Esophagus squamous epithelium (tissue), 5 donors: Measurements from ENCODE around the gene C9orf57. TPM values are rescaled to one million over a fixed set of nuclear protein-coding genes. Genes with fewer than 3 reads are reported as not detected.

Experiments
- DNase-seq: peaks from one replicate; lab custom pipeline; 2025; lab: John Stamatoyannopoulos, UW
- H3K27ac ChIP-seq, 4 donors: fragments of 200-600 bp; sonication (generic); one replicate each; pipeline ENCODE4 v1.5.1; 2016 to 2019; ENCODE audit warnings: mild to moderate bottlenecking in 1 of 4
- H3K27me3 ChIP-seq, 4 donors: fragments of 200-600 bp; sonication (generic); 1 replicate in 3 of 4; 2 replicates in 1 of 4; pipeline versions ENCODE4 v1.5.1 to v1.6.0; 2017 to 2021; ENCODE audit warnings: antibody characterized with exemption in 1 of 4
- H3K36me3 ChIP-seq, 3 donors: fragments of 200-600 bp; sonication (generic); one replicate each; pipeline ENCODE4 v1.5.1; 2016 to 2019
- H3K4me1 ChIP-seq, 3 donors: fragments of 200-600 bp; sonication (generic); one replicate each; pipeline ENCODE4 v1.5.1; 2017 to 2019
- H3K4me3 ChIP-seq, 4 donors: fragments of 200-600 bp; sonication (generic); 1 replicate in 3 of 4; 2 replicates in 1 of 4; pipeline ENCODE4 v1.5.1; 2016 to 2019; ENCODE audit warnings: mild to moderate bottlenecking in 2 of 4, moderate library complexity in 1 of 4
- H3K9me3 ChIP-seq, 3 donors: fragments of 200-600 bp; sonication (generic); one replicate each; pipeline ENCODE4 v1.5.1; 2016 to 2019
- POLR2A ChIP-seq, 4 donors: fragments of 450-650 bp; IDR thresholded peaks; one replicate each; pipeline ENCODE4 v1.6.1; 2017; ENCODE audit warnings: antibody characterized with exemption in 4 of 4, mild to moderate bottlenecking in 4 of 4, moderate library complexity in 3 of 4
- WGBS, 2 donors: methylation state at CpG; one replicate each; pipeline ENCODE4 v1.1.5; 2018; 5-methylcytosine and 5-hydroxymethylcytosine counted together
- intact Hi-C: fragments of 100-400 bp; cut with DNase I; formaldehyde crosslinking; loops from one replicate; pipeline ENCODE4 v1.15.0; 2022
- total RNA-seq, 4 donors: library from RNA; depleted of rRNA; stranded (reverse); fragments of >200 nt; gene quantifications; one replicate each; pipeline ENCODE4 v1.1.0, GENCODE V29; 2016
- TF ChIP-seq, protein P1 (sequence below), 6 experiments: fragments of 450-650 bp in 4 of 6; fragments of 200-600 bp in 2 of 6; sonication (generic) in 2 of 6; IDR thresholded peaks; one replicate each; pipeline ENCODE4 v1.5.1; 2016 to 2019; ENCODE audit warnings: antibody characterized with exemption in 6 of 6, mild to moderate bottlenecking in 4 of 6, moderate library complexity in 4 of 6
- donor health status: DM: yes; HTN: yes; CAD: no.

Gene C9orf57
- total RNA-seq, 4 donors from 2014 or later: not detected

DNA sequence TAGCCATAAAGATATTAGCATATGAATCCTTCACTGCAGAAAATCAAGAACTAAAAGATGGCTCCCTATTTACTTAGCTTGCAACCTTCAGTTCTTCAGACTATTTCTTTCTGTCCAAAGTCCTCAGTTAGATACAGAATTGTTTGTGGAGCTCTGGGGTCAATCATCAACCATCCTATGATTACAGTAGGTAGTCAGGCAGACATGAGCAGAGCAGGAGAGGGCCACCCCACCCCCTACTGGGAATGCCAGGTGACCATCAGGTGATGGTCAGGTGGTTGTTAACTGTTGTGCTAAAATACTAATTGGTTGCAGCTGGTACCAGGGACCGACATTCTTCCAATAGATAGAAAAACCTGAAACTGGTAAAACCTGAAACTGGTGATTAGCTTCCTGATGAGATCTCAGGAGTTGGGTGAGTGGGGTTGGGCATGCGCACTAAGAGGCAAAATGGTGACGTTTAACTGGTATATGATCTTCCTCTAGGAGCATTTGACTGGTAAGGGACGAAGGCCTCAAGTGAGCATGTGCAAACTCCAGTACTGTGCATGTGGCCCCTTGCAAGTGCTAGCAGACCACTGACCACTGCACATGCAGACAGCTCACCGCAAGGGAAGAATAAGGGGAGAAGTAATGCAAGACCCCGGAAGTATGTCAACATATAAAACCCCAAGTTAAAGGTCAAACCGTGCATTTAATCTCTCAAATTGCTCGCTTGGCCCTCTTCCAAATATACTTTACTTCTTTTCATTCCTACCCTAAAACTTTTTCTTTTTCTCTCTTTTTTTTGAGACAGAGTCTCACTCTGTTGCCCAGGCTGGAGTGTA lies 13.6 kb downstream of the C9orf57 start:
- Histone ChIP-seq H3K27ac (no peak overlapping the region), H3K9me3 (no peaks in the 10 kb centered on the region), H3K27me3 (no peaks in the 10 kb centered on the region), H3K36me3 (no peaks in the 10 kb centered on the region), H3K4me1 (no peaks in the 10 kb centered on the region), H3K4me3 (no peak overlapping the region)
- intact Hi-C loops: loop anchor here (10.0 kb wide), 1 partner anchor 548 kb away; no protein-coding TSS in a partner anchor
- TF ChIP-seq POLR2A (IDR thresholded peaks at IDR 0.05): no peak
- TF ChIP-seq, protein P1, sequence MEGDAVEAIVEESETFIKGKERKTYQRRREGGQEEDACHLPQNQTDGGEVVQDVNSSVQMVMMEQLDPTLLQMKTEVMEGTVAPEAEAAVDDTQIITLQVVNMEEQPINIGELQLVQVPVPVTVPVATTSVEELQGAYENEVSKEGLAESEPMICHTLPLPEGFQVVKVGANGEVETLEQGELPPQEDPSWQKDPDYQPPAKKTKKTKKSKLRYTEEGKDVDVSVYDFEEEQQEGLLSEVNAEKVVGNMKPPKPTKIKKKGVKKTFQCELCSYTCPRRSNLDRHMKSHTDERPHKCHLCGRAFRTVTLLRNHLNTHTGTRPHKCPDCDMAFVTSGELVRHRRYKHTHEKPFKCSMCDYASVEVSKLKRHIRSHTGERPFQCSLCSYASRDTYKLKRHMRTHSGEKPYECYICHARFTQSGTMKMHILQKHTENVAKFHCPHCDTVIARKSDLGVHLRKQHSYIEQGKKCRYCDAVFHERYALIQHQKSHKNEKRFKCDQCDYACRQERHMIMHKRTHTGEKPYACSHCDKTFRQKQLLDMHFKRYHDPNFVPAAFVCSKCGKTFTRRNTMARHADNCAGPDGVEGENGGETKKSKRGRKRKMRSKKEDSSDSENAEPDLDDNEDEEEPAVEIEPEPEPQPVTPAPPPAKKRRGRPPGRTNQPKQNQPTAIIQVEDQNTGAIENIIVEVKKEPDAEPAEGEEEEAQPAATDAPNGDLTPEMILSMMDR (IDR thresholded peaks at IDR 0.05): no peak
- WGBS, 2 donors: 75 to 84% methylated on average over 8 of the region's 8 CpGs
- DNase-seq: no peak

DNA sequence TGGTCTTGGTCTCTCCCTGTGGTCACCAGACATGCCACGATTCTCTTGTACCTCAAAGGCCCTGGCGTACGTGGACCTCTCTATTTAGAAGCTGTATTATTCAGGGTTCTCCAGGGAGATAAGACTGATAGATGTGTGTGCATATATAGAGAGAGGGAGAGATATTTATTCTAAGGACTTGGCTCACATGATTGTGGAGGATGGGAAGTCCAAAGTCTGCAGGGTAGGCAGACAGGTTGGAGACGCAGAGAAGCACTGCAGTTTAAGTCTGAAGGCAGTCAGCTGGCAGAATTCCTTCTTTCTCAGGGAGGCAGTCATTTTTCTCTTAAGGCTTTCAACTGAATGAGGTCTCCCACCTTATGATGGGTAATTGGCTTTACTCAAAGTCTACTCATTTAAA lies 16.3 kb downstream of the C9orf57 start:
- WGBS, 2 donors: 82 to 91% methylated on average over 4 of the region's 4 CpGs
- no peak overlapping the region for H3K27ac ChIP-seq
- intact Hi-C loops: loop anchor here (10.0 kb wide), 1 partner anchor 551 kb away; no protein-coding TSS in a partner anchor
- H3K27me3 ChIP-seq: no peaks in the 10 kb centered on the region
- H3K4me3 ChIP-seq: no peak overlapping the region
- H3K4me1 ChIP-seq: peaks cover 0 to 2% (median 0%) of the 10 kb centered on the region in 3 donors
- no peak for DNase-seq
- H3K36me3 ChIP-seq: no peaks in the 10 kb centered on the region
- TF ChIP-seq, protein P1 (IDR thresholded peaks at IDR 0.05): no peak
- TF ChIP-seq POLR2A (IDR thresholded peaks at IDR 0.05): no peak
- H3K9me3 ChIP-seq: no peaks in the 10 kb centered on the region

DNA sequence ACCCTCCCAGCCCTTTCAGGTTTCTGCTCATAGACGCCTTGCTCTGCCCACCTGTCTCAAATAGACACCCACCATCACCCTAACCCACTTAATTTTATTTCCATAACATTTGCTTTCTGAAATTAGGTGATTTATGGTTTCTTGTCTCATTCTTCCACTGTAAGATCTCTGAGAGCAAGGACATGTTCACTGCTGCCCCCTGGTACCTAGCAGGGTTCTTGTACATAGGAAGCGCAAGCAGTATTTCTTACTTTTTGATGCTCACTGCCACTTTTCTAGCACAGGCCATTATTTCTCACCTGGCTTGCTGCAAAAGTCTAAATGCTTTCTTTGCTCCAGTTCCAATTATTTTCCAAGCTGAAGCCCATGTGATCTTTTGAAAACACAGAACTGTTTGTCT lies 16.8 kb downstream of the C9orf57 start:
- WGBS, 2 donors: 83 to 88% methylated on average over 2 of the region's 2 CpGs
- Histone ChIP-seq H3K36me3 (no peaks in the 10 kb centered on the region), H3K27me3 (no peaks in the 10 kb centered on the region), H3K27ac (no peak overlapping the region), H3K9me3 (no peaks in the 10 kb centered on the region), H3K4me3 (no peak overlapping the region), H3K4me1 (peaks cover 0 to 7% (median 0%) of the 10 kb centered on the region in 3 donors)
- intact Hi-C loops: loop anchor here (10.0 kb wide), 1 partner anchor 551 kb away; no protein-coding TSS in a partner anchor
- DNase-seq: no peak
- no peak for TF ChIP-seq POLR2A (IDR thresholded peaks at IDR 0.05)
- TF ChIP-seq, protein P1 (IDR thresholded peaks at IDR 0.05): no peak

DNA sequence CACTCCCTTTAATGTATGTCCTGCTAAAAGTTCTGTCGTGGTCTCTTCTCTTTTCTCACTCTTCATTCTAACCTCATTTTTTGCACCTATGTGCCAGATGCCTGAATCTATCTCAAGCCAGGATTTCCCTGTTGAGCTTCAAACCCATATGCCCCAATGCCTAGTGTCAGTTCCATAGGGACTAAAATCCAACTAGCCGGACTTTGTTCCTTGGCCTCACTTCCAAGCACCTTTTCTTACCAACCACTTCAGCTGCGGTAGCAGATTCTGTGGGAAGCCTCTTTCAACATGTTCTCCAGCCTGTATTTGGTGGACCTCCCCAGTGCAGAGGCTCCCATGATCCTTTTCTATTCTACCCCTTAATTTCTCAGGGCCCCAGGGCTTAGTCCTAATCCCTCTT lies 17.5 kb downstream of the C9orf57 start:
- 88 to 93% methylated on average over 3 of the region's 3 CpGs for WGBS, 2 donors
- H3K4me1 ChIP-seq: peaks cover 0 to 13% (median 0%) of the 10 kb centered on the region in 3 donors
- H3K9me3 ChIP-seq: no peaks in the 10 kb centered on the region
- intact Hi-C loops: loop anchor here (10.0 kb wide), 1 partner anchor 552 kb away; no protein-coding TSS in a partner anchor
- no peak for DNase-seq
- H3K36me3 ChIP-seq: no peaks in the 10 kb centered on the region
- H3K27ac ChIP-seq: no peak overlapping the region
- TF ChIP-seq, protein P1 (IDR thresholded peaks at IDR 0.05): no peak
- TF ChIP-seq POLR2A (IDR thresholded peaks at IDR 0.05): no peak
- H3K27me3 ChIP-seq: no peaks in the 10 kb centered on the region
- no peak overlapping the region for H3K4me3 ChIP-seq

DNA sequence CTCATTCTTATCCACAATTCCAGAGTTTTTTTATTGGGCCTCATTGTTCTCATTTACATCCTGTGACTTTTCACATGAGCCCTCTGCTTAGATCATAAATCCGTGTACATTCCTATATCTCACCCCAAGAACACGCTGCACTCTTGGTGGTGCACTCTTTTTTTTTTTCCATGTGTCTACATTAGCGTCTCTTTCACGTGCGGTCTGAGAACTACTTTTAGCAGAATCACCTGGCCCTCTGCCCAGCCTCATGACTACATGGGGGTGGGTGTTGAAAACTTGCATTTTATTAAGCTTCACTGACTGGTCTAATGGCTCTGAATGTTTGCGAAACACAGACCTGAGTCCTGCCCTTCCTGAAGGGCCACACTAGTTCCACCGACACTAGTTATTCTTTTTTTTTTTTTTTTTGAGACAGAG lies 18.6 kb downstream of the C9orf57 start:
- H3K36me3 ChIP-seq: no peaks in the 10 kb centered on the region
- TF ChIP-seq, protein P1 (IDR thresholded peaks at IDR 0.05): no peak
- TF ChIP-seq POLR2A (IDR thresholded peaks at IDR 0.05): no peak
- H3K27me3 ChIP-seq: no peaks in the 10 kb centered on the region
- no peaks in the 10 kb centered on the region for H3K9me3 ChIP-seq
- no peak for DNase-seq
- H3K4me3 ChIP-seq: no peak overlapping the region
- intact Hi-C loops: loop anchor here (10.0 kb wide), 1 partner anchor 553 kb away; no protein-coding TSS in a partner anchor
- H3K4me1 ChIP-seq: peaks cover 0 to 16% (median 0%) of the 10 kb centered on the region in 3 donors
- H3K27ac ChIP-seq: peak overlapping the region in 1 of 4 donors; percentile 19
- 15 to 26% methylated on average over 7 of the region's 7 CpGs for WGBS, 2 donors
